GM21515 (cell line): Measurements from ENCODE around the gene NUP210L.

Experiments
- ATAC-seq: cut with Tn5 transposase; IDR thresholded peaks from one replicate; pipeline ENCODE4 v1.9.1; 2021; ENCODE audit not compliant: unreplicated experiment

NUP210L gene

GRCh38 chr1:154154534-154155191 lies at the start of gene NUP210L:
Gene NUP210L, minus strand, starts transcription at chr1:154155073.
- ATAC-seq: no peak

GRCh38 chr1:154199563-154199879 lies 44.6 kb upstream of the NUP210L start:
- no peak for ATAC-seq

GRCh38 chr1:154198756-154199562 lies 44.1 kb upstream of the NUP210L start:
- ATAC-seq: no peak

GRCh38 chr1:154193821-154194220 lies 38.9 kb upstream of the NUP210L start:
- no peak for ATAC-seq

GRCh38 chr1:154192476-154192875 lies 37.6 kb upstream of the NUP210L start:
- ATAC-seq: no peak

GRCh38 chr1:154191990-154192461 lies 37.2 kb upstream of the NUP210L start, which contains the start of gene TPM3:
Gene TPM3, minus strand, starts transcription at chr1:154192100. Its CDS starts 82 bp downstream, at chr1:154192018.
- no peak for ATAC-seq

GRCh38 chr1:154190550-154190949 lies 35.7 kb upstream of the NUP210L start:
- no peak for ATAC-seq

GRCh38 chr1:154186852-154187501 lies 32.1 kb upstream of the NUP210L start:
- ATAC-seq: no peak

- no peak for ATAC-seq
These were observed 31.3 kb upstream of the NUP210L start for GRCh38 chr1:154186177-154186576.

- peak; percentile 64 for ATAC-seq
These were observed 28.4 kb upstream of the NUP210L start for GRCh38 chr1:154183046-154183915.

- ATAC-seq: peak; percentile 47
These were observed 27.6 kb upstream of the NUP210L start for GRCh38 chr1:154182344-154183045.

GRCh38 chr1:154181944-154182343 lies 27.1 kb upstream of the NUP210L start:
- ATAC-seq: no peak

GRCh38 chr1:154179946-154180687 lies 25.2 kb upstream of the NUP210L start:
- ATAC-seq: no peak

- ATAC-seq: no peak
These were observed 24.3 kb upstream of the NUP210L start for GRCh38 chr1:154178911-154179811.

- no peak for ATAC-seq
These were observed 23.1 kb upstream of the NUP210L start for GRCh38 chr1:154178013-154178412.

- ATAC-seq: no peak
These were observed 21.5 kb upstream of the NUP210L start for GRCh38 chr1:154176337-154176736.

GRCh38 chr1:154174654-154175053 lies 19.8 kb upstream of the NUP210L start:
- ATAC-seq: no peak

GRCh38 chr1:154171880-154172279 lies 17.0 kb upstream of the NUP210L start:
- no peak for ATAC-seq

GRCh38 chr1:154171223-154171583 lies 16.3 kb upstream of the NUP210L start:
- no peak for ATAC-seq
